Mesothelial cell of epicardium (in vitro differentiated cells): Measurements from ENCODE around the gene CACNA1I. TPM values are rescaled to one million over a fixed set of nuclear protein-coding genes. Genes with fewer than 3 reads are reported as not detected.

Source experiments
- DNase-seq, 2 experiments: peaks; one replicate each; pipeline ENCODE4 v3.0.0; 2021; ENCODE audit warnings: low spot score in 2 of 2; ENCODE audit not compliant: unreplicated experiment in 2 of 2
- H3K27ac Mint-ChIP-seq: 2 replicates; pipeline ENCODE4 v1.8.0; 2021; ENCODE audit warnings: mixed read lengths
- H3K27me3 Mint-ChIP-seq: 2 replicates; pipeline ENCODE4 v1.8.0; 2021; ENCODE audit warnings: low read depth, mixed read lengths
- H3K36me3 Mint-ChIP-seq: 2 replicates; pipeline ENCODE4 v1.8.0; 2021; ENCODE audit warnings: mixed read lengths
- H3K4me1 Mint-ChIP-seq: 2 replicates; pipeline ENCODE4 v1.8.0; 2021; ENCODE audit warnings: mixed read lengths
- H3K4me3 Mint-ChIP-seq: 2 replicates; pipeline ENCODE4 v1.8.0; 2021; ENCODE audit warnings: mild to moderate bottlenecking, moderate library complexity, mixed read lengths
- H3K9me3 Mint-ChIP-seq: 2 replicates; pipeline ENCODE4 v1.8.0; 2021; ENCODE audit warnings: mixed read lengths
- CTCF ChIP-seq: fragments of 200-600 bp; sonication (generic); IDR thresholded peaks from one replicate; pipeline ENCODE4 v1.5.0; 2021; ENCODE audit warnings: antibody characterized with exemption; ENCODE audit not compliant: unreplicated experiment
- total RNA-seq: library from RNA; stranded (reverse); gene quantifications from 3 replicates; pipeline ENCODE4 v1.2.1, GENCODE V29; 2021

CACNA1I gene
- total RNA-seq, 1 donor from 2014 or later = 0.31 TPM

GRCh38 chr22:39738746-39739145, 168.2 kb downstream of the CACNA1I start:
- Mint-ChIP-seq H3K27ac (no peak overlapping the region), H3K36me3 (no peaks in the 10 kb centered on the region), H3K4me1 (peaks cover under 1% of the 10 kb centered on the region), H3K9me3 (peaks cover 11% of the 10 kb centered on the region), H3K27me3 (peaks cover 39% of the 10 kb centered on the region), H3K4me3 (no peak overlapping the region)
- no peak for TF ChIP-seq CTCF
- DNase-seq = no peak

Other genes with a start within 250 kb of the CACNA1I start
- 37.4 to 38.9 TPM (median 38.9 TPM) in 3 replicates for gene SYNGR1, start 220.8 kb upstream of the CACNA1I start, total RNA-seq
- gene TAB1, start 171.0 kb upstream of the CACNA1I start, total RNA-seq = 30.1 to 32.9 TPM (median 30.6 TPM) in 3 replicates
- 43.6 to 45.3 TPM (median 45.0 TPM) in 3 replicates for gene MGAT3, start 113.7 kb upstream of the CACNA1I start, total RNA-seq
- 29.7 to 35.0 TPM (median 31.9 TPM) in 3 replicates for gene MIEF1, start 68.5 kb upstream of the CACNA1I start, total RNA-seq
- 361 to 378 TPM (median 363 TPM) in 3 replicates for gene ATF4, start 50.2 kb upstream of the CACNA1I start, total RNA-seq
- 30.6 to 33.0 TPM (median 31.9 TPM) in 3 replicates for gene RPS19BP1, start 38.0 kb upstream of the CACNA1I start, total RNA-seq